Kidney epithelial cell (primary cell): ENCODE measurements around the gene FIGNL2. TPM values are rescaled to one million over a fixed set of nuclear protein-coding genes. Genes with fewer than 3 reads are reported as not detected.

Source experiments
- DNase-seq: peaks from one replicate; pipeline ENCODE4 v3.0.0-alpha.2; 2010; ENCODE audit warnings: low read depth
- H3K27me3 ChIP-seq: 2 replicates; pipeline ENCODE4 v1.6.0; 2011; ENCODE audit warnings: low read length; ENCODE audit not compliant: control insufficient read depth, insufficient read depth
- H3K36me3 ChIP-seq: 2 replicates; pipeline ENCODE4 v1.5.1; 2011; ENCODE audit warnings: low read length; ENCODE audit not compliant: control insufficient read depth, insufficient read depth
- H3K4me3 ChIP-seq: 2 replicates; pipeline ENCODE4 v1.5.1; 2011; ENCODE audit warnings: low read depth, mild to moderate bottlenecking, control low read depth, low read length
- total RNA-seq: library from RNA; depleted of rRNA; stranded (reverse); fragments of >200 nt; gene quantifications from 2 replicates; pipeline ENCODE4 v1.2.3, GENCODE V29; 2015
- TF ChIP-seq, protein P1 (sequence below): IDR thresholded peaks from 2 replicates; pipeline ENCODE4 v1.5.1; 2011; ENCODE audit warnings: mild to moderate bottlenecking, moderate library complexity, low read length, control low read depth, inconsistent platforms; ENCODE audit not compliant: insufficient read depth, poor library complexity, severe bottlenecking

The FIGNL2 gene
- total RNA-seq, 1 donor from 2014 or later, result 2.6 TPM

DNA sequence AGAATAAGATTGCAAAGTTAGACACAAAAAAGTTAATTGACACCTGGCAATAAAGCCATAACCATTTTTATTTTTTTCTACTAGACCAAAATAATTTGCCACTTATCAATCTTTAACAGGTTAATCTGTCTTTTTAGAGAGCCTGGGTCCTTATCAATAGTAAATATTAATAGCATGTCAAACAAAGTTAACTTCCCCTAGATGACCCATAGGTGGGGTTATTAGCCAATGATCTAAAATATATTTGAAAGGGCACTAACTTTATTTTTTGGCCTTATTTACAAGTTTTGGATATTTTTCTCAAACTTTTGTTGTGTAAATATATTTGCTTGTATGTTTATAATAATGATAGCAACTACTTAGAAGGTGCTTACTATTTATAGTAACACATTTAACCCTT, 43.3 kb upstream of the FIGNL2 start:
- DNase-seq, result no peak
- H3K27me3 ChIP-seq, result no peaks in the 10 kb centered on the region
- H3K36me3 ChIP-seq, result no peaks in the 10 kb centered on the region
- no peak overlapping the region for H3K4me3 ChIP-seq
- TF ChIP-seq, protein P1, sequence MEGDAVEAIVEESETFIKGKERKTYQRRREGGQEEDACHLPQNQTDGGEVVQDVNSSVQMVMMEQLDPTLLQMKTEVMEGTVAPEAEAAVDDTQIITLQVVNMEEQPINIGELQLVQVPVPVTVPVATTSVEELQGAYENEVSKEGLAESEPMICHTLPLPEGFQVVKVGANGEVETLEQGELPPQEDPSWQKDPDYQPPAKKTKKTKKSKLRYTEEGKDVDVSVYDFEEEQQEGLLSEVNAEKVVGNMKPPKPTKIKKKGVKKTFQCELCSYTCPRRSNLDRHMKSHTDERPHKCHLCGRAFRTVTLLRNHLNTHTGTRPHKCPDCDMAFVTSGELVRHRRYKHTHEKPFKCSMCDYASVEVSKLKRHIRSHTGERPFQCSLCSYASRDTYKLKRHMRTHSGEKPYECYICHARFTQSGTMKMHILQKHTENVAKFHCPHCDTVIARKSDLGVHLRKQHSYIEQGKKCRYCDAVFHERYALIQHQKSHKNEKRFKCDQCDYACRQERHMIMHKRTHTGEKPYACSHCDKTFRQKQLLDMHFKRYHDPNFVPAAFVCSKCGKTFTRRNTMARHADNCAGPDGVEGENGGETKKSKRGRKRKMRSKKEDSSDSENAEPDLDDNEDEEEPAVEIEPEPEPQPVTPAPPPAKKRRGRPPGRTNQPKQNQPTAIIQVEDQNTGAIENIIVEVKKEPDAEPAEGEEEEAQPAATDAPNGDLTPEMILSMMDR, result peak; percentile 30

- Histone ChIP-seq H3K27me3 (no peaks in the 10 kb centered on the region), H3K4me3 (no peak overlapping the region), H3K36me3 (no peaks in the 10 kb centered on the region)
- DNase-seq, result no peak
- TF ChIP-seq, protein P1, result no peak
Measured at GRCh38 chr12:51890511-51891171, 42.1 kb upstream of the FIGNL2 start.

GRCh38 chr12:51890133-51890464, 41.6 kb upstream of the FIGNL2 start:
- TF ChIP-seq, protein P1, result no peak
- Histone ChIP-seq H3K4me3 (no peak overlapping the region), H3K27me3 (no peaks in the 10 kb centered on the region), H3K36me3 (no peaks in the 10 kb centered on the region)
- DNase-seq, result no peak

DNA sequence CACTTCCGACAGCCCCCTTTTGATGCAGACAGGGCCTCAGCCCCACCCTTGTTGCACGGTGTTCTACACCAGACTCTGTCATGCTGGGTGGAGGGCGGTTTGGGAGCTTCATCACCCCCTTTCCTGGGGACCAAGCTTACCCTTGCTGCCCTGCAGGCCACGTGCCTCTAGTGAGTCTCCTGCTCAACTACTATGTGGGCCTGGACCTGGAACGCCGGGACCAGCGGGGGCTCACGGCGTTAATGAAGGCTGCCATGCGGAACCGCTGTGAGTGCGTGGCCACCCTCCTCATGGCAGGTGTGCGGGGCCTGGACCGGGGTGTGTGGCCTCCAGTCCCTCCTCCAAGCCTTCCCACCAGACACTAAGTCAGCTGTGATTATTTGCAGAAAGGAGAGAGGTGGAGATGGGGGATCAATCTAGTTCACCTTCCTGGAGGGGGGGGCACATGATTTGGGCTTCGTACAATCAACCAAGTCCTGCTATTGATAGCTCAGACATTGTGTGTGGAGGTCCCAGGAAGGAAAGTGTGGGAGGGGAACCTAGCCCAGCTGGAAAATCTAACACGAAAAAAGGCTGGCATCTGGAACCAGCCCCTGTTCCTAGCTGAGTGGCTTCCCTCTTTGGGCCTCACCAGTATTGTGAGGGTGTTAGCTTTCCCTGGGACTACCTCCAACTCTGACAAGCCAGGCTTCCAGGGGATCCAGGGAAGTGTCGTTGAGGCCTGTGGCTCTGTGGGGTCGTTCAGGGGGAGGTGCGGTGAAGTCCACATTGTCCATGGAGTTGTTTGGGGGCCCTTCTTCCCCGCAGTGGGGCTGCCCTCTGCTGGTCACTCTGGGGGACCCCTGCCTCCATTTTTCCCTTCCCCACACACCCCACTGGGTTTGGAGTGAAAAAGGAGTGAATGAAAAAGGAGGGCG, 41.0 kb upstream of the FIGNL2 start:
- Histone ChIP-seq H3K36me3 (no peaks in the 10 kb centered on the region), H3K27me3 (no peaks in the 10 kb centered on the region), H3K4me3 (no peak overlapping the region)
- DNase-seq, result no peak
- TF ChIP-seq, protein P1, result peak; percentile 31

DNA sequence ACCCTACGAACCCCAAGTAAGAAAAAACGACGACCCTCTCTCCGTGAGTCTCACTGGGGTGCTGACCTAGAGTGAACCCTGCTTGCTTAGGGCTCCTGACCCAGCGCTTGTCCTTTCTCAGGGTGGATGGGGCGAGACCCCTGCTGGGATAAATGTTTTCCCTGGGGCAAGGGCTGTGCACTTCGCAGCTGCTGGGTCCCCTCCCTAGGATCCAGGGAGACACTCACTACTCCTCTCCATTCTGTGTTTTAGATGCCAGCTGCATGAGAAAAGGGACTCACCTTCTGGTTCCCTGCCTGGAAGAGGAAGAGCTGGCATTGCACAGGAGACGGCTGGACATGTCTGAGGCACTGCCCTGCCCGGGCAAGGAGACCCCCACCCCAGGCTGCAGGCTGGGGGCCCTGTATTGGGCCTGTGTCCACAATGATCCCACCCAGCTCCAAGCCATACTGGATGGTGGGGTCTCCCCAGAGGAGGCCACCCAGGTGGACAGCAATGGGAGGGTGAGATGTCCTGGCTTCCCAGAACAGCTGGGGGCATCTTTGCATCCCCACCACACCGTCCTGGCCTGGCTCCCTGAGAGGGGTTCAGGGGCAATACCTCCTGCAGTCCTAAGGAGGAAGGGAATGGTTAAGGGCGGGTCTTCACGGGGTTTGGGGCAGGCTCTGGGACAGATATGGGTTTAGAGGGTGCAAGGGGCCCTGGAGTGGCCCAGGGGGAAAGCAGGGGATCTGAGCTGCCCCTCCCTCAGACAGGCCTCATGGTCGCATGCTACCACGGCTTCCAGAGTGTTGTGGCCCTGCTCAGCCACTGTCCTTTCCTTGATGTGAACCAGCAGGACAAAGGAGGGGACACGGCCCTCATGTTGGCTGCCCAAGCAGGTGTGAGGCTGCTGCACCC, 40.0 kb upstream of the FIGNL2 start:
- TF ChIP-seq, protein P1, result no peak
- H3K4me3 ChIP-seq, result no peak overlapping the region
- no peaks in the 10 kb centered on the region for H3K36me3 ChIP-seq
- DNase-seq, result no peak
- H3K27me3 ChIP-seq, result no peaks in the 10 kb centered on the region
